Measurements from ENCODE around the gene SLC35F1. TPM values are rescaled to one million over a fixed set of nuclear protein-coding genes. Genes with fewer than 3 reads are reported as not detected.
A peak's percentile ranks its signal among the peaks of the same experiment; 100 is the strongest.

Gene SLC35F1
- total and polyA plus RNA-seq, 2 experiments from 2014 or later, result 0.04 to 0.43 TPM

DNA sequence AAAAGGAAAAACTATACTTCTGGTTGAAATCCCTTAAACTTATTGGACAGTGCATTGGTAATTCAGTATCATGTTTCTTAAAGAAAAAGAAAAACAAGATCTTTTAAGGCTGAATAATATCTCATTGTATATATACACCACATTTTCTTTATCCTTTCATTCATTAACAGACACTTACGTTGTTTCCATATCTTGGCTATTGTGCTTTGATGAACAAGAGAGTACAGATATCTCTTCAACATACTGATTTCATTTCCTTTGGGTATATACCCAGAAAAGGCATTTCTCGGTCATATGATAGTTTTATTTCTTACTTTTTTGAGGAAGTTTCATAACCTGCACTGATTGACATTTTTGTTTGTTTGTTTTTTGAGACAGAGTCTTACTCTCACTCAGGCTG lies 281.5 kb downstream of the SLC35F1 start:
- no peak overlapping the region for H3K4me3 ChIP-seq
- H3K4me2 ChIP-seq, result no peak overlapping the region
- no peaks in the 10 kb centered on the region for H3K4me1 ChIP-seq (ENCODE audit: insufficient read depth)
- H3K27ac ChIP-seq, result no peak overlapping the region
- no peaks in the 10 kb centered on the region for H3K9me3 ChIP-seq (ENCODE audit: low read depth)
- no peaks in the 10 kb centered on the region for H4K20me1 ChIP-seq (ENCODE audit: insufficient read depth, poor library complexity, severe bottlenecking)
- H3K9me2 ChIP-seq (replicated peaks; ENCODE audit: insufficient read depth), result no peaks in the 10 kb centered on the region
- no peak for DNase-seq (ENCODE audit: low spot score)
- WGBS (ENCODE audit: low lambda C conversion rate, missing lambda C conversion rate), result 91% methylated on average over 2 of the region's 2 CpGs
- H3K36me3 ChIP-seq (replicated peaks; ENCODE audit: insufficient read depth, low read depth), result no peaks in the 10 kb centered on the region
- no peak overlapping the region for H2AFZ ChIP-seq
- TF ChIP-seq EZH2 (IDR thresholded peaks at IDR 0.05; ENCODE audit: borderline replicate concordance) (no peak), EZH2phosphoT487 (IDR thresholded peaks at IDR 0.05; ENCODE audit: low read depth, severe bottlenecking, unreplicated experiment) (no peak), CTCF (IDR thresholded peaks at IDR 0.05; ENCODE audit: poor library complexity) (no peak)
- H3K79me2 ChIP-seq, result no peaks in the 10 kb centered on the region
- no peaks in the 10 kb centered on the region for H3K27me3 ChIP-seq

- H3K9me3 ChIP-seq (ENCODE audit: low read depth), result no peaks in the 10 kb centered on the region
- no peaks in the 10 kb centered on the region for H4K20me1 ChIP-seq (ENCODE audit: insufficient read depth, poor library complexity, severe bottlenecking)
- DNase-seq (ENCODE audit: low spot score), result no peak
- TF ChIP-seq EZH2 (IDR thresholded peaks at IDR 0.05; ENCODE audit: borderline replicate concordance), result no peak
- no peak for TF ChIP-seq EZH2phosphoT487 (IDR thresholded peaks at IDR 0.05; ENCODE audit: low read depth, severe bottlenecking, unreplicated experiment)
- no peak for TF ChIP-seq CTCF (IDR thresholded peaks at IDR 0.05; ENCODE audit: poor library complexity)
- H2AFZ ChIP-seq, result no peak overlapping the region
- H3K9me2 ChIP-seq (replicated peaks; ENCODE audit: insufficient read depth), result no peaks in the 10 kb centered on the region
- no peak overlapping the region for H3K4me2 ChIP-seq
- no peaks in the 10 kb centered on the region for H3K4me1 ChIP-seq (ENCODE audit: insufficient read depth)
- H3K36me3 ChIP-seq (replicated peaks; ENCODE audit: insufficient read depth, low read depth), result no peaks in the 10 kb centered on the region
- WGBS (ENCODE audit: low lambda C conversion rate, missing lambda C conversion rate), result 51% methylated on average over 3 of the region's 3 CpGs
- no peaks in the 10 kb centered on the region for H3K27me3 ChIP-seq
- no peaks in the 10 kb centered on the region for H3K79me2 ChIP-seq
- H3K4me3 ChIP-seq, result no peak overlapping the region
- no peak overlapping the region for H3K27ac ChIP-seq
These were observed 290.5 kb downstream of the SLC35F1 start for GRCh38 chr6:118197539-118197938.

DNA sequence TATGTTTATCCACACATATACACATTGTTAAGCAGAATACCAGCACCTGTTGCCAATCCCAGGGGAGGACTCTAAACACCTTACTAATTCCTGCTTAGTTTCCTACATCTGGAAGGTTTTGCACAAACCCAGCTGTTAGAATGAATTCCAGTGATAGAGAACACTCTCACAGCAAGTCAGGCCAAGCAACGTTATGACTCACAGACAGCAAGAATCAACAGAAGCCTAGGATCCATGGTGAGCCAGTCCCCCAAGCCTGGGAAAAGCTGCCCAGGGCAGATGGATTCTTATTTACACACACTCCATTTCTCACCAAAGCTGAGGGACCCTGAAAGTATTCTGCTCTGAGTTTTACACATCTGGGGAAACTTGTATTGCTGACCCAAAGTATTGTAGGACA lies 291.7 kb downstream of the SLC35F1 start:
- TF ChIP-seq CTCF (IDR thresholded peaks at IDR 0.05; ENCODE audit: poor library complexity), result no peak
- TF ChIP-seq EZH2 (IDR thresholded peaks at IDR 0.05; ENCODE audit: borderline replicate concordance), result no peak
- TF ChIP-seq EZH2phosphoT487 (IDR thresholded peaks at IDR 0.05; ENCODE audit: low read depth, severe bottlenecking, unreplicated experiment), result no peak
- Histone ChIP-seq H4K20me1 (ENCODE audit: insufficient read depth, poor library complexity, severe bottlenecking) (no peaks in the 10 kb centered on the region), H3K27me3 (no peaks in the 10 kb centered on the region), H3K4me1 (ENCODE audit: insufficient read depth) (no peaks in the 10 kb centered on the region), H3K79me2 (no peaks in the 10 kb centered on the region), H3K27ac (no peak overlapping the region), H3K9me3 (ENCODE audit: low read depth) (no peaks in the 10 kb centered on the region), H3K9me2 (replicated peaks; ENCODE audit: insufficient read depth) (no peaks in the 10 kb centered on the region), H3K36me3 (replicated peaks; ENCODE audit: insufficient read depth, low read depth) (no peaks in the 10 kb centered on the region), H3K4me2 (no peak overlapping the region), H3K4me3 (no peak overlapping the region), H2AFZ (no peak overlapping the region)
- peak; percentile 26 for DNase-seq (ENCODE audit: low spot score)
- 8% methylated on average over 1 of the region's 1 CpG for WGBS (ENCODE audit: low lambda C conversion rate, missing lambda C conversion rate)

DNA sequence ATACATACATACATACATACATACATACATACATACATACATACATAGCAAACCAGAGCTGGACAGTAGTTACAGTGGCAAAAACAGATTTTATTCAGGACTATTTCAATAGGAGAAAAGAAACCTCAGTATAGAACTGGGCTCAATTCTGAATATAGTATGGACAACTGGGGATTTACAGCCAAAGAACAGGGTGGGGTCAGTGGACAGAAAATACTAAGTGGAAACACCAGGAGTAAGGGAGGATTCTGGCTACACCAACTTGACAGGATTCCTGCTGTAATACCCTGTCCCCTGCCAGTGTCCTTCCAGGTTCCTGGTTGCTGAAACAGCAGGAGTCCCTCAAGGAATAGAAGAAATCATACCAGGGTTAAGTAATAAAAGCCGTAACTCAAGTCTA lies 293.1 kb downstream of the SLC35F1 start:
- DNase-seq (ENCODE audit: low spot score), result no peak
- Histone ChIP-seq H2AFZ (no peak overlapping the region), H3K4me2 (no peak overlapping the region), H3K36me3 (replicated peaks; ENCODE audit: insufficient read depth, low read depth) (no peaks in the 10 kb centered on the region), H3K4me1 (ENCODE audit: insufficient read depth) (no peaks in the 10 kb centered on the region), H3K4me3 (no peak overlapping the region), H3K79me2 (no peaks in the 10 kb centered on the region), H3K9me2 (replicated peaks; ENCODE audit: insufficient read depth) (no peaks in the 10 kb centered on the region), H3K27ac (no peak overlapping the region), H4K20me1 (ENCODE audit: insufficient read depth, poor library complexity, severe bottlenecking) (no peaks in the 10 kb centered on the region), H3K27me3 (no peaks in the 10 kb centered on the region), H3K9me3 (ENCODE audit: low read depth) (no peaks in the 10 kb centered on the region)
- 83% methylated on average over 1 of the region's 1 CpG for WGBS (ENCODE audit: low lambda C conversion rate, missing lambda C conversion rate)
- TF ChIP-seq EZH2phosphoT487 (IDR thresholded peaks at IDR 0.05; ENCODE audit: low read depth, severe bottlenecking, unreplicated experiment), result no peak
- no peak for TF ChIP-seq CTCF (IDR thresholded peaks at IDR 0.05; ENCODE audit: poor library complexity)
- no peak for TF ChIP-seq EZH2 (IDR thresholded peaks at IDR 0.05; ENCODE audit: borderline replicate concordance)

All from hepatocyte (in vitro differentiated cells).